ENCODE results near the gene EIF2AK3.

EIF2AK3 gene

GRCh38 chr2:88603146-88603545, 24.1 kb downstream of the EIF2AK3 start:
- no peaks in the 10 kb centered on the region for H3K9me3 ChIP-seq
- no peak overlapping the region for H3K4me3 ChIP-seq (ENCODE audit: low read depth in 1 of 2, low read length in 1 of 2)
- no peaks in the 10 kb centered on the region for H3K36me3 ChIP-seq

GRCh38 chr2:88602022-88602421, 25.2 kb downstream of the EIF2AK3 start:
- Histone ChIP-seq H3K27me3 (no peaks in the 10 kb centered on the region), H3K36me3 (no peaks in the 10 kb centered on the region), H3K9me3 (no peaks in the 10 kb centered on the region), H3K4me1 (ENCODE audit: control insufficient read depth in 1 of 2, insufficient read depth in 1 of 2, low read depth in 1 of 2, low read length in 1 of 2) (no peaks in the 10 kb centered on the region), H3K27ac (no peak overlapping the region), H3K4me3 (ENCODE audit: low read depth in 1 of 2, low read length in 1 of 2) (no peak overlapping the region)
- no peak for TF ChIP-seq CTCF (IDR thresholded peaks at IDR 0.05)

More at GRCh38 chr2:88603146-88603545, 24.1 kb downstream of the EIF2AK3 start:
- H3K27me3 ChIP-seq = no peaks in the 10 kb centered on the region
- H3K27ac ChIP-seq = no peak overlapping the region
- H3K4me1 ChIP-seq (ENCODE audit: control insufficient read depth in 1 of 2, insufficient read depth in 1 of 2, low read depth in 1 of 2, low read length in 1 of 2) = no peaks in the 10 kb centered on the region
- TF ChIP-seq CTCF (IDR thresholded peaks at IDR 0.05) = no peak

GRCh38 chr2:88601286-88601685, 26.0 kb downstream of the EIF2AK3 start:
- Histone ChIP-seq H3K27me3 (no peaks in the 10 kb centered on the region), H3K27ac (no peak overlapping the region)

GRCh38 chr2:88600038-88600465, 27.2 kb downstream of the EIF2AK3 start:
- no peak for TF ChIP-seq CTCF (IDR thresholded peaks at IDR 0.05)
- H3K4me3 ChIP-seq (ENCODE audit: low read depth in 1 of 2, low read length in 1 of 2) = no peak overlapping the region
- H3K4me1 ChIP-seq (ENCODE audit: control insufficient read depth in 1 of 2, insufficient read depth in 1 of 2, low read depth in 1 of 2, low read length in 1 of 2) = no peaks in the 10 kb centered on the region
- no peaks in the 10 kb centered on the region for H3K27me3 ChIP-seq
- no peaks in the 10 kb centered on the region for H3K9me3 ChIP-seq
- no peaks in the 10 kb centered on the region for H3K36me3 ChIP-seq
- H3K27ac ChIP-seq = no peak overlapping the region

More at GRCh38 chr2:88601286-88601685, 26.0 kb downstream of the EIF2AK3 start:
- Histone ChIP-seq H3K36me3 (no peaks in the 10 kb centered on the region), H3K4me1 (ENCODE audit: control insufficient read depth in 1 of 2, insufficient read depth in 1 of 2, low read depth in 1 of 2, low read length in 1 of 2) (no peaks in the 10 kb centered on the region), H3K9me3 (no peaks in the 10 kb centered on the region), H3K4me3 (ENCODE audit: low read depth in 1 of 2, low read length in 1 of 2) (no peak overlapping the region)
- TF ChIP-seq CTCF (IDR thresholded peaks at IDR 0.05) = no peak

- Histone ChIP-seq H3K4me1 (ENCODE audit: control insufficient read depth in 1 of 2, insufficient read depth in 1 of 2, low read depth in 1 of 2, low read length in 1 of 2) (no peaks in the 10 kb centered on the region), H3K27me3 (no peaks in the 10 kb centered on the region), H3K9me3 (no peaks in the 10 kb centered on the region), H3K4me3 (ENCODE audit: low read depth in 1 of 2, low read length in 1 of 2) (no peak overlapping the region), H3K27ac (no peak overlapping the region), H3K36me3 (no peaks in the 10 kb centered on the region)
- TF ChIP-seq CTCF (IDR thresholded peaks at IDR 0.05) = no peak
Observed at GRCh38 chr2:88599527-88599926, 27.7 kb downstream of the EIF2AK3 start.

GRCh38 chr2:88597168-88597567, 30.1 kb downstream of the EIF2AK3 start:
- TF ChIP-seq CTCF (IDR thresholded peaks at IDR 0.05) = no peak
- H3K27me3 ChIP-seq = no peaks in the 10 kb centered on the region
- H3K27ac ChIP-seq = no peak overlapping the region
- H3K36me3 ChIP-seq = peaks cover 17% of the 10 kb centered on the region
- H3K9me3 ChIP-seq = no peaks in the 10 kb centered on the region
- H3K4me3 ChIP-seq (ENCODE audit: low read depth in 1 of 2, low read length in 1 of 2) = no peak overlapping the region
- H3K4me1 ChIP-seq (ENCODE audit: control insufficient read depth in 1 of 2, insufficient read depth in 1 of 2, low read depth in 1 of 2, low read length in 1 of 2) = no peaks in the 10 kb centered on the region
